ENCODE data around the gene C14orf180. TPM values are rescaled to one million over a fixed set of nuclear protein-coding genes. Genes with fewer than 3 reads are reported as not detected.

Gene C14orf180
- total RNA-seq, 3 donors from 2014 or later (not counting 1 experiment from before 2014, with no cell fraction given) = not detected

DNA sequence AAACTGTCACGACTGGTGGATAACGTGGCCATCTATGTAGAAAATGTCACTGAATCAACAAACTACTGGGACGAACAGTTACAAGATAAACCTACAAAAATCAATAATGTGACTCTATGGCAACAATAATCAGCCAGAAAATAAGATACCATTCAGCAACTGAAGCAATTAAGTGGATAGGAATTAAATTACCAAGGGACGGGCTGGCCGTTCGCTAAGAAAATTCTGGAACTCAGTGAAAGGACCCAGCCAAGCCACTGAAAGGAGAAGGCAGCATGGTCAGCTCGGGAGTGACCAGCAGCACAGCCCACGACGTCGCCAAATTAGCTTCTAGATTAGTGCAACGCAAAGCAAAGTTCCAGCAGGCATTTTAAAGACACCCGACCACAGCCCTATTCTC lies 58.6 kb downstream of the C14orf180 start:
- H3K27me3 Mint-ChIP-seq (ENCODE audit: low read depth in 2 of 2) = peaks cover 7 to 9% of the 10 kb centered on the region in 2 donors
- ATAC-seq = no peak
- 73% methylated on average over 12 of the region's 12 CpGs for WGBS (ENCODE audit: insufficient coverage)
- no peak overlapping the region for H3K4me3 Mint-ChIP-seq
- H3K9me3 Mint-ChIP-seq = no peaks in the 10 kb centered on the region
- no peak overlapping the region for H3K27ac Mint-ChIP-seq
- DNase-seq = no peak
- no peaks in the 10 kb centered on the region for H3K4me1 Mint-ChIP-seq
- Histone ChIP-seq H3K27ac (ENCODE audit: low read length) (no peak overlapping the region), H3K27me3 (ENCODE audit: control insufficient read depth, insufficient read depth, low read length) (no peaks in the 10 kb centered on the region), H3K4me1 (ENCODE audit: control insufficient read depth, insufficient read depth, low read length) (peaks cover 9% of the 10 kb centered on the region), H3K4me3 (ENCODE audit: low read length) (no peak overlapping the region), H3K36me3 (ENCODE audit: control insufficient read depth, insufficient read depth, low read length) (no peaks in the 10 kb centered on the region), H3K9me3 (ENCODE audit: control insufficient read depth, insufficient read depth, low read length) (no peaks in the 10 kb centered on the region)
- intact Hi-C loops (cut with micrococcal nuclease) = no loop called here
- TF ChIP-seq, protein P1, sequence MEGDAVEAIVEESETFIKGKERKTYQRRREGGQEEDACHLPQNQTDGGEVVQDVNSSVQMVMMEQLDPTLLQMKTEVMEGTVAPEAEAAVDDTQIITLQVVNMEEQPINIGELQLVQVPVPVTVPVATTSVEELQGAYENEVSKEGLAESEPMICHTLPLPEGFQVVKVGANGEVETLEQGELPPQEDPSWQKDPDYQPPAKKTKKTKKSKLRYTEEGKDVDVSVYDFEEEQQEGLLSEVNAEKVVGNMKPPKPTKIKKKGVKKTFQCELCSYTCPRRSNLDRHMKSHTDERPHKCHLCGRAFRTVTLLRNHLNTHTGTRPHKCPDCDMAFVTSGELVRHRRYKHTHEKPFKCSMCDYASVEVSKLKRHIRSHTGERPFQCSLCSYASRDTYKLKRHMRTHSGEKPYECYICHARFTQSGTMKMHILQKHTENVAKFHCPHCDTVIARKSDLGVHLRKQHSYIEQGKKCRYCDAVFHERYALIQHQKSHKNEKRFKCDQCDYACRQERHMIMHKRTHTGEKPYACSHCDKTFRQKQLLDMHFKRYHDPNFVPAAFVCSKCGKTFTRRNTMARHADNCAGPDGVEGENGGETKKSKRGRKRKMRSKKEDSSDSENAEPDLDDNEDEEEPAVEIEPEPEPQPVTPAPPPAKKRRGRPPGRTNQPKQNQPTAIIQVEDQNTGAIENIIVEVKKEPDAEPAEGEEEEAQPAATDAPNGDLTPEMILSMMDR (IDR thresholded peaks at IDR 0.05) = no peak
- no peaks in the 10 kb centered on the region for H3K36me3 Mint-ChIP-seq

DNA sequence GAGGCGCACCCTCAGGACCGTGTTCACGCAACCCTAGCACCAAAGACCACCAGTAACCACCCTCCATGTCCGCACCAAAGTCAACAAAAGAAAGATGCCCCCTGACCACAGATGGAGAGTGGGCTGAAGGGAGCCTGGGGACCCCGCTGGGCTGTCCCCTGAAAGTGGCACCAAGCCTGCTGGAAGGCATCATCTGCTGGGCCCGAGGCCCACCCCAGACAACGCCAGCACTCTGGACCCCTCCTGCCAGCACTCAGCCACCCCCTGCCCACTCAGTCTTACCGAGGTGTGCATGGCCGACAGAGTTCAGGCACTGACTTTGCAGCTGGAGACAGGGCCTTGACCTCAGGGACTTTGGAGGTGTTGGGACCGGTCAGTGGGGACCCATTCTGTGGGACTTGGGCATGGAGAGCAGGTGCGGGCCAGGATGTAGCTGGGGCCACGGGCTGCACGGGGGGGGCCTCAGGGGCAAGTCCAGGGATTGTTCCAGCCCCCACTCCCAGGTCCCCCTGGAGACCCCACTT lies 59.4 kb downstream of the C14orf180 start:
- Mint-ChIP-seq H3K4me1 (no peaks in the 10 kb centered on the region), H3K9me3 (no peaks in the 10 kb centered on the region), H3K36me3 (no peaks in the 10 kb centered on the region), H3K4me3 (no peak overlapping the region), H3K27ac (no peak overlapping the region), H3K27me3 (ENCODE audit: low read depth in 2 of 2) (peaks cover 7 to 14% of the 10 kb centered on the region in 2 donors)
- WGBS (ENCODE audit: insufficient coverage) = 84% methylated on average over 13 of the region's 13 CpGs
- no peak overlapping the region for H3K27ac ChIP-seq (ENCODE audit: low read length)
- DNase-seq = no peak
- no peaks in the 10 kb centered on the region for H3K36me3 ChIP-seq (ENCODE audit: control insufficient read depth, insufficient read depth, low read length)
- intact Hi-C loops (cut with micrococcal nuclease) = no loop called here
- H3K4me3 ChIP-seq (ENCODE audit: low read length) = no peak overlapping the region
- no peaks in the 10 kb centered on the region for H3K27me3 ChIP-seq (ENCODE audit: control insufficient read depth, insufficient read depth, low read length)
- no peaks in the 10 kb centered on the region for H3K9me3 ChIP-seq (ENCODE audit: control insufficient read depth, insufficient read depth, low read length)
- ATAC-seq = no peak
- TF ChIP-seq, protein P1 (IDR thresholded peaks at IDR 0.05) = no peak
- peaks cover 9% of the 10 kb centered on the region for H3K4me1 ChIP-seq (ENCODE audit: control insufficient read depth, insufficient read depth, low read length)

DNA sequence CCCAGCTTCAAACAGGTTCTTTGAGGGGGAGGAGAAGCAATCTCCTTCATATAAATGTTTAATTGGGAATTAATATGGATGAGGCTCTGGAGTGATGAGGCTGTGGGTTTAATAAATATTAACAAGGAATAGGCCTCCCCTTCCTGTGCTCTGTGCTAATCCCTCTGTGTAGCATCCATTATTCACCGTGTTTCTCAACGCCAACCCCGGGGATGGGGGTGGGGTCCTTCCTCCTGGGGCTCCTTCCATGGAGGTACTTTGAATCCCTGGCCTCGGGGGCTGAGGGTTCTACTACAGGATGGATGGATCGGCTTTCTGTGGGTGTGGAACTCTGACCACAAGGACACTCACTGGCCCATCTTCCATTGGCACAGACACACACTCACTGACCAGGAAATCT lies 59.9 kb downstream of the C14orf180 start:
- Mint-ChIP-seq H3K4me1 (no peaks in the 10 kb centered on the region), H3K27ac (no peak overlapping the region), H3K9me3 (no peaks in the 10 kb centered on the region), H3K36me3 (no peaks in the 10 kb centered on the region), H3K27me3 (ENCODE audit: low read depth in 2 of 2) (peaks cover 7 to 16% of the 10 kb centered on the region in 2 donors), H3K4me3 (no peak overlapping the region)
- H3K27ac ChIP-seq (ENCODE audit: low read length) = no peak overlapping the region
- H3K4me3 ChIP-seq (ENCODE audit: low read length) = no peak overlapping the region
- 61% methylated on average over 5 of the region's 5 CpGs for WGBS (ENCODE audit: insufficient coverage)
- TF ChIP-seq, protein P1 (IDR thresholded peaks at IDR 0.05) = no peak
- DNase-seq (no peak), ATAC-seq (no peak)
- H3K9me3 ChIP-seq (ENCODE audit: control insufficient read depth, insufficient read depth, low read length) = no peaks in the 10 kb centered on the region
- H3K4me1 ChIP-seq (ENCODE audit: control insufficient read depth, insufficient read depth, low read length) = peaks cover 9% of the 10 kb centered on the region
- H3K27me3 ChIP-seq (ENCODE audit: control insufficient read depth, insufficient read depth, low read length) = no peaks in the 10 kb centered on the region
- intact Hi-C loops (cut with micrococcal nuclease) = no loop called here
- H3K36me3 ChIP-seq (ENCODE audit: control insufficient read depth, insufficient read depth, low read length) = no peaks in the 10 kb centered on the region

Other genes with a start within 250 kb of the C14orf180 start
- not detected for gene TMEM179, start 25.0 kb downstream of the C14orf180 start, total RNA-seq
- gene INF2, start 109.9 kb downstream of the C14orf180 start, total RNA-seq = 10 to 100 TPM; 12.7 to 21.9 (median 15.3) TPM
- 1 to 10 TPM; 2.1 to 2.7 (median 2.5) TPM for gene ADSS1, start 144.5 kb downstream of the C14orf180 start, total RNA-seq
- 10 to 100 TPM; 59.7 to 74.8 (median 59.8) TPM for gene SIVA1, start 173.4 kb downstream of the C14orf180 start, total RNA-seq
- 100 to 1,000 TPM; 152 to 163 (median 153) TPM for gene AKT1, start 216.0 kb downstream of the C14orf180 start, total RNA-seq
- gene ZBTB42, start 221.3 kb downstream of the C14orf180 start, total RNA-seq = 1 to 10 TPM; 3.6 to 4.5 (median 3.7) TPM